ENCODE data around the gene PHF1. TPM values are rescaled to one million over a fixed set of nuclear protein-coding genes. Genes with fewer than 3 reads are reported as not detected.
A peak's percentile ranks its signal among the peaks of the same experiment; 100 is the strongest.

PHF1 gene
- total and polyA plus RNA-seq, 4 donors = 7.2 to 13.5 (median 11.5) TPM

GRCh38 chr6:33384581-33385020, 26.2 kb upstream of the PHF1 start:
- no peak for DNase-seq (ENCODE audit: low spot score)
- WGBS = 50% methylated on average over 4 of the region's 4 CpGs
- H3K4me1 ChIP-seq (ENCODE audit: control insufficient read depth in 4 of 4, insufficient read depth in 4 of 4, low read length in 3 of 4) = no peaks in the 10 kb centered on the region
- H3K9ac ChIP-seq (ENCODE audit: low read depth in 1 of 2, low read length in 2 of 2) = no peak overlapping the region
- TF ChIP-seq NR2F2 (IDR thresholded peaks at IDR 0.05) = no peak
- peak; percentile 5 to 6 for TF ChIP-seq RAD21 (IDR thresholded peaks at IDR 0.05)
- no peak for TF ChIP-seq HNF4A (conservative IDR thresholded peaks at IDR 0.05)
- TF ChIP-seq CTCF (IDR thresholded peaks at IDR 0.05; ENCODE audit: low read depth, low read length, missing input control) = peak; percentile 15
- no peak overlapping the region for H3K27ac ChIP-seq (ENCODE audit: low read depth in 1 of 2, low read length in 2 of 2)
- H3K36me3 ChIP-seq (ENCODE audit: control insufficient read depth in 4 of 4, insufficient read depth in 3 of 4, low read depth in 1 of 4, low read length in 3 of 4) = no peaks in the 10 kb centered on the region
- no peak overlapping the region for H3K4me3 ChIP-seq (ENCODE audit: low read depth in 1 of 3, low read length in 3 of 3)
- H3K27me3 ChIP-seq (ENCODE audit: control insufficient read depth in 4 of 4, insufficient read depth in 4 of 4, low read length in 3 of 4) = no peaks in the 10 kb centered on the region
- H3K9me3 ChIP-seq (ENCODE audit: control insufficient read depth in 4 of 4, low read length in 3 of 4) = no peaks in the 10 kb centered on the region

- Histone ChIP-seq H3K9ac (ENCODE audit: low read depth in 1 of 2, low read length in 2 of 2) (no peak overlapping the region), H3K27ac (ENCODE audit: low read depth in 1 of 2, low read length in 2 of 2) (no peak overlapping the region), H3K4me1 (ENCODE audit: control insufficient read depth in 4 of 4, insufficient read depth in 4 of 4, low read length in 3 of 4) (peaks cover 0 to 10% (median 8%) of the 10 kb centered on the region in 4 donors), H3K9me3 (ENCODE audit: control insufficient read depth in 4 of 4, low read length in 3 of 4) (no peaks in the 10 kb centered on the region), H3K36me3 (ENCODE audit: control insufficient read depth in 4 of 4, insufficient read depth in 3 of 4, low read depth in 1 of 4, low read length in 3 of 4) (no peaks in the 10 kb centered on the region), H3K27me3 (ENCODE audit: control insufficient read depth in 4 of 4, insufficient read depth in 4 of 4, low read length in 3 of 4) (no peaks in the 10 kb centered on the region), H3K4me3 (ENCODE audit: low read depth in 1 of 3, low read length in 3 of 3) (no peak overlapping the region)
- TF ChIP-seq NR2F2 (IDR thresholded peaks at IDR 0.05) (no peak), REST (IDR thresholded peaks at IDR 0.05) (no peak), HNF4G (IDR thresholded peaks at IDR 0.05) (no peak), RXRA (IDR thresholded peaks at IDR 0.05) (no peak), CTCF (IDR thresholded peaks at IDR 0.05; ENCODE audit: low read depth, low read length, missing input control) (no peak), FOXA1 (IDR thresholded peaks at IDR 0.05) (no peak), JUND (IDR thresholded peaks at IDR 0.05) (no peak), FOXA2 (IDR thresholded peaks at IDR 0.05) (no peak), YY1 (IDR thresholded peaks at IDR 0.05) (no peak), EGR1 (IDR thresholded peaks at IDR 0.05; ENCODE audit: low read depth in 2 of 2) (no peak), HNF4A (conservative IDR thresholded peaks at IDR 0.05) (no peak), SP1 (IDR thresholded peaks at IDR 0.05) (no peak), ZBTB33 (IDR thresholded peaks at IDR 0.05) (no peak), GABPA (IDR thresholded peaks at IDR 0.05 in 1 of 2, conservative IDR thresholded peaks at IDR 0.05 in 1 of 2) (no peak), TAF1 (conservative IDR thresholded peaks at IDR 0.05) (no peak)
- TF ChIP-seq, protein P1, sequence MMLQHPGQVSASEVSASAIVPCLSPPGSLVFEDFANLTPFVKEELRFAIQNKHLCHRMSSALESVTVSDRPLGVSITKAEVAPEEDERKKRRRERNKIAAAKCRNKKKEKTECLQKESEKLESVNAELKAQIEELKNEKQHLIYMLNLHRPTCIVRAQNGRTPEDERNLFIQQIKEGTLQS (IDR thresholded peaks at IDR 0.05) = no peak
- TF ChIP-seq, protein P2, sequence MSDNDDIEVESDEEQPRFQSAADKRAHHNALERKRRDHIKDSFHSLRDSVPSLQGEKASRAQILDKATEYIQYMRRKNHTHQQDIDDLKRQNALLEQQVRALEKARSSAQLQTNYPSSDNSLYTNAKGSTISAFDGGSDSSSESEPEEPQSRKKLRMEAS (IDR thresholded peaks at IDR 0.05) = no peak
- 90% methylated on average over 2 of the region's 2 CpGs for WGBS
- no peak for DNase-seq (ENCODE audit: low spot score)
Observed at GRCh38 chr6:33390173-33390572, 20.6 kb upstream of the PHF1 start.

Data from liver (tissue), 9 donors.